PC-3 (cell line): ENCODE data around the gene SV2C.

Experiments
- EZH2phosphoT487 ChIP-seq: fragments of 300-600 bp; sonication (generic); IDR thresholded peaks from 2 replicates; pipeline ENCODE4 v1.6.1; 2018; ENCODE audit warnings: mild to moderate bottlenecking, antibody characterized with exemption, low read length, borderline replicate concordance
- TF ChIP-seq, protein P1 (sequence below): fragments of 300-600 bp; sonication (generic); conservative IDR thresholded peaks from 2 replicates; pipeline ENCODE4 v1.5.1; 2017; ENCODE audit warnings: antibody characterized with exemption, low read depth, mild to moderate bottlenecking, low read length

DNA sequence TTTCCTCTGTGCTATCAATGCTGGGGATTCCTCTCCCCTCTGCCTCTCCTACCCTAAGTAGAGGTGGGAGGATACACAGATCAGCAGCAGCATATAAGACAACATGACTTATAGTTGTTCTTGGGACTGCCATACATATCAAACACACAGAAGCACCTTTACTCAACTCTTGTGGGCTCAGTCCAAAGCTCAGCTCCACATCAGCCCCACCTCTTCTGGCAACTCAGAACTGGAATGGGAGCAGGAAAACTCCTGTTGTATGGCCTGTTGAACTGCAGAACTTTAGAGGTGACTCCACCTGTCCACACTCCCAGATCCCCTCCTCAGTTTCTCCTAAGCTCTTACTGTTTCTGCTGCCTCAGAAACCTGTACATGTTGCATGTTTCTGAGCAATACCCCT is 127.8 kb downstream of the SV2C start:
- no peak for TF ChIP-seq EZH2phosphoT487
- TF ChIP-seq, protein P1, sequence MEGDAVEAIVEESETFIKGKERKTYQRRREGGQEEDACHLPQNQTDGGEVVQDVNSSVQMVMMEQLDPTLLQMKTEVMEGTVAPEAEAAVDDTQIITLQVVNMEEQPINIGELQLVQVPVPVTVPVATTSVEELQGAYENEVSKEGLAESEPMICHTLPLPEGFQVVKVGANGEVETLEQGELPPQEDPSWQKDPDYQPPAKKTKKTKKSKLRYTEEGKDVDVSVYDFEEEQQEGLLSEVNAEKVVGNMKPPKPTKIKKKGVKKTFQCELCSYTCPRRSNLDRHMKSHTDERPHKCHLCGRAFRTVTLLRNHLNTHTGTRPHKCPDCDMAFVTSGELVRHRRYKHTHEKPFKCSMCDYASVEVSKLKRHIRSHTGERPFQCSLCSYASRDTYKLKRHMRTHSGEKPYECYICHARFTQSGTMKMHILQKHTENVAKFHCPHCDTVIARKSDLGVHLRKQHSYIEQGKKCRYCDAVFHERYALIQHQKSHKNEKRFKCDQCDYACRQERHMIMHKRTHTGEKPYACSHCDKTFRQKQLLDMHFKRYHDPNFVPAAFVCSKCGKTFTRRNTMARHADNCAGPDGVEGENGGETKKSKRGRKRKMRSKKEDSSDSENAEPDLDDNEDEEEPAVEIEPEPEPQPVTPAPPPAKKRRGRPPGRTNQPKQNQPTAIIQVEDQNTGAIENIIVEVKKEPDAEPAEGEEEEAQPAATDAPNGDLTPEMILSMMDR = no peak
